OCI-LY7 (cell line): ENCODE measurements around the gene ZSCAN5C.
"Not testable (repeated sequence)": the region's sequence is repeated elsewhere in the genome, so short reads cannot be mapped to it uniquely, and the experiment has no call there.

Source experiments
- EZH2phosphoT487 ChIP-seq: fragments of 200-600 bp; sonication (generic); IDR thresholded peaks from 2 replicates; pipeline ENCODE4 v1.6.1; 2018; ENCODE audit warnings: low read depth, borderline replicate concordance, mild to moderate bottlenecking, mixed run types, antibody characterized with exemption, low read length, moderate library complexity, mixed read lengths
- TF ChIP-seq, protein P1 (sequence below): fragments of 200-600 bp; sonication (generic); conservative IDR thresholded peaks from 2 replicates; pipeline ENCODE4 v1.5.1; 2014; ENCODE audit warnings: mild to moderate bottlenecking, antibody characterized with exemption, low read length, moderate library complexity, mixed read lengths

DNA sequence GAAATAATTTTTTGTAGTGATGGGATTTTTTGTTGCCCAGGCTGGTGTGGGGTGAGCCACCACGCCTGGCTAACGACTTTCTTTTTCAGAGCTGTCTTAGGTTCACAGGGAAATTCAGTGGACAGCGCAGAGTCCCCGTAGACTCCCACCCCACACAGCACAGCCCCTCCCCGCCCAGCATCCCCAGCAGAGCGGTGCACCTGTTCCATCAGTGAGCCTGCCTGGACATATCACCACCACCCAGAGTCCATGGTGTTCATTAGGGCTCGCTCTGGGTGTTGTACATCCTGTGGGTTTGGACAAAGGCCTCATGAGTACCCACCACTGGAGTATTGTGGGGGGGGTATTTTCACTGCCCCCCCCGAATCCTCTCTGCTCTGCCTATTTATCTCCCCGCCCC, 8.0 kb downstream of the ZSCAN5C start:
- TF ChIP-seq, protein P1, sequence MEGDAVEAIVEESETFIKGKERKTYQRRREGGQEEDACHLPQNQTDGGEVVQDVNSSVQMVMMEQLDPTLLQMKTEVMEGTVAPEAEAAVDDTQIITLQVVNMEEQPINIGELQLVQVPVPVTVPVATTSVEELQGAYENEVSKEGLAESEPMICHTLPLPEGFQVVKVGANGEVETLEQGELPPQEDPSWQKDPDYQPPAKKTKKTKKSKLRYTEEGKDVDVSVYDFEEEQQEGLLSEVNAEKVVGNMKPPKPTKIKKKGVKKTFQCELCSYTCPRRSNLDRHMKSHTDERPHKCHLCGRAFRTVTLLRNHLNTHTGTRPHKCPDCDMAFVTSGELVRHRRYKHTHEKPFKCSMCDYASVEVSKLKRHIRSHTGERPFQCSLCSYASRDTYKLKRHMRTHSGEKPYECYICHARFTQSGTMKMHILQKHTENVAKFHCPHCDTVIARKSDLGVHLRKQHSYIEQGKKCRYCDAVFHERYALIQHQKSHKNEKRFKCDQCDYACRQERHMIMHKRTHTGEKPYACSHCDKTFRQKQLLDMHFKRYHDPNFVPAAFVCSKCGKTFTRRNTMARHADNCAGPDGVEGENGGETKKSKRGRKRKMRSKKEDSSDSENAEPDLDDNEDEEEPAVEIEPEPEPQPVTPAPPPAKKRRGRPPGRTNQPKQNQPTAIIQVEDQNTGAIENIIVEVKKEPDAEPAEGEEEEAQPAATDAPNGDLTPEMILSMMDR: not testable (repeated sequence)
- not testable (repeated sequence) for TF ChIP-seq EZH2phosphoT487
